Fibroblast of skin of left biceps (primary cell): ENCODE data around the gene ZFYVE26.
A peak's percentile ranks its signal among the peaks of the same experiment; 100 is the strongest.
"Not testable (repeated sequence)": the region's sequence is repeated elsewhere in the genome, so short reads cannot be mapped to it uniquely, and the experiment has no call there.

Experiments used
- DNase-seq, 2 experiments: peaks; one replicate each; pipeline ENCODE4 v3.0.0-alpha.2; 2013; ENCODE audit warnings: low read depth in 2 of 2

Gene ZFYVE26

GRCh38 chr14:67749341-67750084, 66.9 kb downstream of the ZFYVE26 start:
- DNase-seq, result no peak

- DNase-seq, result no peak
Observed at GRCh38 chr14:67748312-67748711, 68.1 kb downstream of the ZFYVE26 start.

- DNase-seq, result no peak
Observed at GRCh38 chr14:67746927-67747326, 69.5 kb downstream of the ZFYVE26 start.

- DNase-seq, result no peak
Observed at GRCh38 chr14:67744046-67744445, 72.3 kb downstream of the ZFYVE26 start.

- peak; percentile 82 to 86 for DNase-seq
Observed at GRCh38 chr14:67738740-67739504, 77.5 kb downstream of the ZFYVE26 start.

GRCh38 chr14:67736771-67737170, 79.6 kb downstream of the ZFYVE26 start:
- no peak for DNase-seq

- no peak for DNase-seq
Observed at GRCh38 chr14:67735336-67736147, 80.8 kb downstream of the ZFYVE26 start.

- DNase-seq, result no peak
Observed at GRCh38 chr14:67734675-67735074, 81.7 kb downstream of the ZFYVE26 start.

GRCh38 chr14:67733616-67734015, 82.8 kb downstream of the ZFYVE26 start:
- DNase-seq, result no peak

- no peak for DNase-seq
Observed at GRCh38 chr14:67729072-67729885, 87.1 kb downstream of the ZFYVE26 start.

- DNase-seq, result no peak
Observed at GRCh38 chr14:67728258-67728657, 88.1 kb downstream of the ZFYVE26 start.

- DNase-seq, result no peak
Observed at GRCh38 chr14:67727361-67727760, 89.0 kb downstream of the ZFYVE26 start.

- DNase-seq, result no peak
Observed at GRCh38 chr14:67725171-67725570, 91.2 kb downstream of the ZFYVE26 start.

- no peak for DNase-seq
Observed at GRCh38 chr14:67722293-67722692, 94.1 kb downstream of the ZFYVE26 start.

- DNase-seq, result no peak
Observed at GRCh38 chr14:67721875-67722274, 94.5 kb downstream of the ZFYVE26 start.

- no peak for DNase-seq
Observed at GRCh38 chr14:67719866-67720265, 96.5 kb downstream of the ZFYVE26 start.

GRCh38 chr14:67719385-67719784, 97.0 kb downstream of the ZFYVE26 start:
- DNase-seq, result not testable (repeated sequence)

GRCh38 chr14:67718265-67718664, 98.1 kb downstream of the ZFYVE26 start:
- DNase-seq, result no peak

- DNase-seq, result no peak
Observed at GRCh38 chr14:67717048-67717447, 99.3 kb downstream of the ZFYVE26 start.

GRCh38 chr14:67710209-67710608, 106.2 kb downstream of the ZFYVE26 start:
- no peak for DNase-seq

GRCh38 chr14:67709796-67710195, 106.6 kb downstream of the ZFYVE26 start:
- DNase-seq, result not testable (repeated sequence)
